PFSK-1 (cell line): Measurements from ENCODE around the gene DACT2.

ENCODE experiments used
- FOXP2 ChIP-seq: optimal IDR thresholded peaks from 2 replicates; pipeline ENCODE3; 2011; ENCODE audit warnings: borderline replicate concordance, control low read depth, inconsistent platforms; ENCODE audit not compliant: insufficient read depth; ENCODE audit errors: extremely low read length, extremely low read depth
- POLR2AphosphoS5 ChIP-seq: IDR thresholded peaks from 2 replicates; pipeline ENCODE4 v1.6.1; 2012; ENCODE audit warnings: low read depth, mild to moderate bottlenecking, control low read depth, low read length, moderate library complexity
- SIN3A ChIP-seq: IDR thresholded peaks from 2 replicates; pipeline ENCODE4 v1.6.1; 2012; ENCODE audit warnings: mild to moderate bottlenecking, low read length, moderate library complexity, borderline replicate concordance; ENCODE audit not compliant: insufficient read depth
- TAF1 ChIP-seq: IDR thresholded peaks from 2 replicates; pipeline ENCODE4 v1.6.1; 2012; ENCODE audit warnings: low read length, control low read depth, borderline replicate concordance; ENCODE audit not compliant: insufficient read depth
- TF ChIP-seq, protein P1 (sequence below), 2 experiments: IDR thresholded peaks; 2 replicates each; pipeline versions ENCODE4 v1.6.1 to v1.8.0; 2011 to 2012; ENCODE audit warnings: low read depth in 2 of 2, low read length in 2 of 2, control low read depth in 1 of 2, inconsistent platforms in 1 of 2, mild to moderate bottlenecking in 1 of 2, moderate library complexity in 1 of 2; ENCODE audit not compliant: insufficient read depth in 1 of 2

Gene DACT2

DNA sequence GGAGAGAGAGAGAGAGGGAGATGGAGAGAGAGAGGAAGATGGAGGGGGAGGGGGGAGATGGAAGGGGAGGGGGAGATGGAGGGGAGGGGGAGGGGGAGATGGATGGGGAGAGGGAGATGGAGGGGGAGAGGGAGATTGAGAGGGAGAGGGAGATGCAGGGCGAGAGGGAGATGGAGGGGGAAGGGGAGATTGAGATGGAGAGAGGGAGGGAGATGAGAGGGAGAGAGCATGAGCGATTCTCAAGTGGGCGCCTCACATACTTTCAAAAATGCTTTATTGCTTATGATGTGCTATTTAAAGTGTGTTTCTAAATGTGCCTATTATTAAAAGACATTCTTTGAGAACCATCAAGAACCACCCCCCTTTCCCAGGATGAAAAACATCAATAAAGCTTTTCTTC is 43.7 kb upstream of the DACT2 start:
- TF ChIP-seq SIN3A (no peak), POLR2AphosphoS5 (no peak)
- TF ChIP-seq, protein P1, sequence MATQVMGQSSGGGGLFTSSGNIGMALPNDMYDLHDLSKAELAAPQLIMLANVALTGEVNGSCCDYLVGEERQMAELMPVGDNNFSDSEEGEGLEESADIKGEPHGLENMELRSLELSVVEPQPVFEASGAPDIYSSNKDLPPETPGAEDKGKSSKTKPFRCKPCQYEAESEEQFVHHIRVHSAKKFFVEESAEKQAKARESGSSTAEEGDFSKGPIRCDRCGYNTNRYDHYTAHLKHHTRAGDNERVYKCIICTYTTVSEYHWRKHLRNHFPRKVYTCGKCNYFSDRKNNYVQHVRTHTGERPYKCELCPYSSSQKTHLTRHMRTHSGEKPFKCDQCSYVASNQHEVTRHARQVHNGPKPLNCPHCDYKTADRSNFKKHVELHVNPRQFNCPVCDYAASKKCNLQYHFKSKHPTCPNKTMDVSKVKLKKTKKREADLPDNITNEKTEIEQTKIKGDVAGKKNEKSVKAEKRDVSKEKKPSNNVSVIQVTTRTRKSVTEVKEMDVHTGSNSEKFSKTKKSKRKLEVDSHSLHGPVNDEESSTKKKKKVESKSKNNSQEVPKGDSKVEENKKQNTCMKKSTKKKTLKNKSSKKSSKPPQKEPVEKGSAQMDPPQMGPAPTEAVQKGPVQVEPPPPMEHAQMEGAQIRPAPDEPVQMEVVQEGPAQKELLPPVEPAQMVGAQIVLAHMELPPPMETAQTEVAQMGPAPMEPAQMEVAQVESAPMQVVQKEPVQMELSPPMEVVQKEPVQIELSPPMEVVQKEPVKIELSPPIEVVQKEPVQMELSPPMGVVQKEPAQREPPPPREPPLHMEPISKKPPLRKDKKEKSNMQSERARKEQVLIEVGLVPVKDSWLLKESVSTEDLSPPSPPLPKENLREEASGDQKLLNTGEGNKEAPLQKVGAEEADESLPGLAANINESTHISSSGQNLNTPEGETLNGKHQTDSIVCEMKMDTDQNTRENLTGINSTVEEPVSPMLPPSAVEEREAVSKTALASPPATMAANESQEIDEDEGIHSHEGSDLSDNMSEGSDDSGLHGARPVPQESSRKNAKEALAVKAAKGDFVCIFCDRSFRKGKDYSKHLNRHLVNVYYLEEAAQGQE (IDR thresholded peaks at IDR 0.05; ENCODE audit: insufficient read depth in 1 of 2, low read depth in 2 of 2, low read length in 2 of 2) = no peak

DNA sequence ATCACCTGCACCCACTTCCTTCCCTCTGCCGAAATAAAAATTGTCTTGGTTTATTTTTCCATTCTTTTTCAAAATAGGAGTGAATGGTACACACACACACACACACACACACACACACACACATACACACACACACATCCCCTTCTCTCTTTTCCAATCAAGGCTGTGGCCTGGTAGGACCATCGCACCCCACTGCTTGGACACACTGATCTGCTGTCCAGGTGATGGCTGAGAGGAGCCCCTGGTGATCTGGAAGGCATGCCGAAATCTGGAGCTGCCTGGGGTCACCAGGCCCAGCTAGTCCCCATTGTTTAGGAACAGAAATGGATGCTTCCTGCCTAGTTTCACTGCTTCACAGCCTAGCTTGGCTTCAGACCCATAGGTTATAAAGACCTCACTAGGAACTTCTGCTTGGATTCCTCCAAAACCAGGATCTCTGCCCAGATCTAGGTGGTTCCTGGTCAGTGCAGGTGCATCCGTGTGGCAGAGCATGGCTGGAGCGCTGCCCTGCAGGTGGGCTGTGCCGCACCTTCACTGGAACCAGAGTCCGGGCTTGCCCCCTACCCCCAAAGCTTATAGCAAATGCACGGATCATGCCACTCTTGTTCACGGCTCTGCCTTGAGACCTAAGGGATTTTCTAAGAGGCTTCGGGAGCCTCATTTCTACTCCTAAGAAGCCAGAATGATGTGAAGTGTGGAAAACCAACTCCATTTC is 42.9 kb upstream of the DACT2 start:
- TF ChIP-seq POLR2AphosphoS5 (no peak), SIN3A (no peak), TAF1 (no peak), FOXP2 (no peak)
- TF ChIP-seq, protein P1 (IDR thresholded peaks at IDR 0.05; ENCODE audit: insufficient read depth in 1 of 2, low read depth in 2 of 2, low read length in 2 of 2) = no peak

GRCh38 chr6:168361766-168362165 is 42.2 kb upstream of the DACT2 start:
- TF ChIP-seq FOXP2 (no peak), SIN3A (no peak), POLR2AphosphoS5 (no peak), TAF1 (no peak)
- TF ChIP-seq, protein P1 (IDR thresholded peaks at IDR 0.05; ENCODE audit: insufficient read depth in 1 of 2, low read depth in 2 of 2, low read length in 2 of 2) = no peak

GRCh38 chr6:168359794-168360193 is 40.2 kb upstream of the DACT2 start:
- TF ChIP-seq, protein P1 (IDR thresholded peaks at IDR 0.05; ENCODE audit: insufficient read depth in 1 of 2, low read depth in 2 of 2, low read length in 2 of 2) = no peak
- no peak for TF ChIP-seq POLR2AphosphoS5
- no peak for TF ChIP-seq TAF1
- TF ChIP-seq SIN3A = no peak
- no peak for TF ChIP-seq FOXP2

GRCh38 chr6:168358842-168359420 is 39.4 kb upstream of the DACT2 start:
- TF ChIP-seq POLR2AphosphoS5 = no peak
- TF ChIP-seq SIN3A = no peak
- TF ChIP-seq, protein P1 (IDR thresholded peaks at IDR 0.05; ENCODE audit: insufficient read depth in 1 of 2, low read depth in 2 of 2, low read length in 2 of 2) = no peak
- TF ChIP-seq TAF1 = no peak
- TF ChIP-seq FOXP2 = no peak
